HEK293T (cell line): ENCODE data around the gene GDE1.

Experiments
- CTCF ChIA-PET: fragments of 350-600 bp; formaldehyde crosslinking; extraction: SDS; loops from one replicate; lab custom pipeline; 2021; ENCODE audit warnings: antibody characterized with exemption, inconsistent platforms; lab: Yijun Ruan, JAX
- POLR2A ChIA-PET: fragments of 350-600 bp; formaldehyde crosslinking; extraction: SDS; loops from one replicate; lab custom pipeline; 2020; ENCODE audit warnings: antibody characterized with exemption, inconsistent platforms; lab: Yijun Ruan, JAX
- DNase-seq: peaks from one replicate; pipeline ENCODE4 v3.0.0; 2012; ENCODE audit warnings: mixed read lengths; ENCODE audit errors: extremely low spot score
- ARNT ChIP-seq: fragments of 450-650 bp; IDR thresholded peaks from 2 replicates; pipeline ENCODE4 v1.6.1; 2017; ENCODE audit warnings: mild to moderate bottlenecking
- BHLHE40 ChIP-seq: fragments of 450-650 bp; IDR thresholded peaks from 2 replicates; pipeline ENCODE4 v1.6.1; 2016; ENCODE audit warnings: mild to moderate bottlenecking, moderate library complexity, borderline replicate concordance
- CTBP1 ChIP-seq: fragments of 450-650 bp; IDR thresholded peaks from 2 replicates; pipeline ENCODE4 v1.6.1; 2016; ENCODE audit warnings: borderline replicate concordance
- ELF4 ChIP-seq: fragments of 450-650 bp; IDR thresholded peaks from 2 replicates; pipeline ENCODE4 v1.6.1; 2017; ENCODE audit warnings: antibody characterized with exemption
- FOXA1 ChIP-seq: fragments of 450-650 bp; IDR thresholded peaks from 2 replicates; pipeline ENCODE4 v1.6.1; 2016; ENCODE audit warnings: mild to moderate bottlenecking
- FOXK2 ChIP-seq: fragments of 450-650 bp; IDR thresholded peaks from 2 replicates; pipeline ENCODE4 v1.6.1; 2016; ENCODE audit warnings: mild to moderate bottlenecking
- FOXM1 ChIP-seq: fragments of 450-650 bp; IDR thresholded peaks from 2 replicates; pipeline ENCODE4 v1.6.1; 2017; ENCODE audit warnings: mild to moderate bottlenecking, borderline replicate concordance
- HDGF ChIP-seq: fragments of 450-650 bp; IDR thresholded peaks from 2 replicates; pipeline ENCODE4 v1.6.1; 2017; ENCODE audit warnings: antibody characterized with exemption, borderline replicate concordance
- L3MBTL2 ChIP-seq: fragments of 450-650 bp; conservative IDR thresholded peaks from 2 replicates; pipeline ENCODE4 v1.6.1; 2016; ENCODE audit warnings: mild to moderate bottlenecking
- LEF1 ChIP-seq: fragments of 450-650 bp; IDR thresholded peaks from 2 replicates; pipeline ENCODE4 v1.6.1; 2017; ENCODE audit warnings: mild to moderate bottlenecking, borderline replicate concordance
- NFRKB ChIP-seq: fragments of 450-650 bp; IDR thresholded peaks from 2 replicates; pipeline ENCODE4 v1.6.1; 2016; ENCODE audit warnings: mild to moderate bottlenecking, moderate library complexity
- PKNOX1 ChIP-seq: fragments of 450-650 bp; IDR thresholded peaks from 2 replicates; pipeline ENCODE4 v1.6.1; 2016
- SP1 ChIP-seq: fragments of 450-650 bp; IDR thresholded peaks from 2 replicates; pipeline ENCODE4 v1.6.1; 2017
- SUZ12 ChIP-seq: fragments of 450-650 bp; IDR thresholded peaks from 2 replicates; pipeline ENCODE4 v1.6.1; 2016; ENCODE audit warnings: mild to moderate bottlenecking
- TARDBP ChIP-seq: fragments of 450-650 bp; IDR thresholded peaks from 2 replicates; pipeline ENCODE4 v1.6.1; 2016
- ZNF384 ChIP-seq: fragments of 450-650 bp; IDR thresholded peaks from 2 replicates; pipeline ENCODE4 v1.6.1; 2016

GDE1 gene

GRCh38 chr16:19542138-19542821 is 20.4 kb upstream of the GDE1 start:
- ChIA-PET POLR2A (interaction anchor here (1.2 to 1.3 kb wide), 2 partner anchors 13 to 18 kb away, joined by 3 to 5 read pairs; partner anchors contain the start of gene VPS35L), CTCF (interaction anchor here (0.7 to 0.8 kb wide), 2 partner anchors 13 to 90 kb away, joined by 3 to 4 read pairs; partner anchors contain the start of gene VPS35L)
- TF ChIP-seq FOXK2, result no peak
- TF ChIP-seq PKNOX1, result no peak
- TF ChIP-seq BHLHE40, result no peak
- no peak for TF ChIP-seq ELF4
- no peak for TF ChIP-seq NFRKB
- TF ChIP-seq HDGF, result no peak
- no peak for TF ChIP-seq FOXM1
- no peak for TF ChIP-seq SUZ12
- no peak for TF ChIP-seq LEF1
- TF ChIP-seq CTBP1, result no peak
- no peak for TF ChIP-seq L3MBTL2
- no peak for TF ChIP-seq FOXA1
- TF ChIP-seq ARNT, result no peak
- no peak for TF ChIP-seq ZNF384
- no peak for TF ChIP-seq TARDBP
- TF ChIP-seq SP1, result no peak
- no peak for DNase-seq

GRCh38 chr16:19540241-19540970 is 18.5 kb upstream of the GDE1 start:
- no peak for DNase-seq
- ChIA-PET POLR2A (interaction anchor here (2.6 to 3.6 kb wide), 2 partner anchors 15 to 16 kb away, joined by 6 to 16 read pairs; partner anchors contain the start of gene VPS35L), CTCF (interaction anchor here (0.7 to 1.2 kb wide), 3 partner anchors 15 to 1544 kb away, joined by 3 to 4 read pairs (median 3); partner anchors contain the start of gene VPS35L)
- TF ChIP-seq NFRKB, result no peak

- ChIA-PET POLR2A (no interaction called here), CTCF (no interaction called here)
- no peak for TF ChIP-seq SUZ12
- DNase-seq, result no peak
These were observed 10.7 kb upstream of the GDE1 start for GRCh38 chr16:19532601-19533000.

GRCh38 chr16:19528666-19529065 is 6.8 kb upstream of the GDE1 start:
- DNase-seq, result no peak
- TF ChIP-seq NFRKB (no peak), HDGF (no peak), CTBP1 (no peak), SP1 (no peak), FOXM1 (no peak), PKNOX1 (no peak), BHLHE40 (no peak), L3MBTL2 (no peak), SUZ12 (no peak), TARDBP (no peak), ZNF384 (no peak), ARNT (no peak), ELF4 (no peak), LEF1 (no peak), FOXK2 (no peak), FOXA1 (no peak)
- ChIA-PET CTCF (no interaction called here), POLR2A (interaction anchor here (2.0 kb wide), 1 partner anchor 27 kb away, joined by 7 read pairs; the partner anchor contains the start of gene VPS35L)

- TF ChIP-seq SP1 (no peak), ZNF384 (0 out of 2 replicates have a peak, but pooled peaks have one; percentile 46), ARNT (no peak), ELF4 (no peak)
- no peak for DNase-seq
- POLR2A ChIA-PET, result interaction anchor here (2.0 kb wide), 1 partner anchor 28 kb away, joined by 7 read pairs; the partner anchor contains the start of gene VPS35L
- CTCF ChIA-PET, result no interaction called here
These were observed 5.3 kb upstream of the GDE1 start for GRCh38 chr16:19527161-19527560.

- TF ChIP-seq CTBP1, result no peak
- TF ChIP-seq NFRKB, result no peak
- no peak for TF ChIP-seq BHLHE40
- no peak for TF ChIP-seq PKNOX1
- no peak for TF ChIP-seq FOXK2
- no peak for TF ChIP-seq TARDBP
- no peak for TF ChIP-seq HDGF
- no peak for TF ChIP-seq FOXM1
- TF ChIP-seq L3MBTL2, result no peak
- no peak for TF ChIP-seq ELF4
- no peak for TF ChIP-seq ZNF384
- no peak for TF ChIP-seq SUZ12
- no peak for TF ChIP-seq FOXA1
- TF ChIP-seq SP1, result no peak
- no peak for TF ChIP-seq LEF1
- TF ChIP-seq ARNT, result no peak
- no peak for DNase-seq
- ChIA-PET POLR2A (interaction anchor here (1.3 to 1.6 kb wide), 3 partner anchors 14 to 31 kb away, joined by 4 to 6 read pairs (median 6); partner anchors contain the start of gene VPS35L), CTCF (interaction anchor here (0.6 to 1.1 kb wide), 2 partner anchors 15 to 30 kb away, joined by 3 read pairs; partner anchors contain the start of gene VPS35L)
These were observed 3.5 kb upstream of the GDE1 start for GRCh38 chr16:19525385-19525723.
